Bronchial epithelial cell (primary cell): ENCODE data around the gene WDFY3. TPM values are rescaled to one million over a fixed set of nuclear protein-coding genes. Genes with fewer than 3 reads are reported as not detected.
"Not testable (repeated sequence)": the region's sequence is repeated elsewhere in the genome, so short reads cannot be mapped to it uniquely, and the experiment has no call there.

ENCODE experiments used
- DNase-seq: peaks from one replicate; pipeline ENCODE4 v3.0.0-alpha.2; 2010; ENCODE audit warnings: low read depth
- FAIRE-seq: peaks from 2 replicates; lab custom pipeline; 2011; peaks lifted over from hg19 to GRCh38; lab: Jason Lieb, UNC
- H3K27me3 ChIP-seq: 2 replicates; pipeline ENCODE4 v1.5.1; 2011; ENCODE audit warnings: low read length; ENCODE audit not compliant: control insufficient read depth, insufficient read depth
- H3K36me3 ChIP-seq: 2 replicates; pipeline ENCODE4 v1.5.1; 2011; ENCODE audit warnings: low read length; ENCODE audit not compliant: control insufficient read depth, insufficient read depth
- H3K4me3 ChIP-seq: 2 replicates; pipeline ENCODE4 v1.5.1; 2011; ENCODE audit warnings: mild to moderate bottlenecking, low read depth, low read length, control low read depth
- total RNA-seq: library from RNA; depleted of rRNA; stranded (reverse); fragments of >200 nt; gene quantifications from 2 replicates; pipeline ENCODE4 v1.2.1, GENCODE V29; 2014
- TF ChIP-seq, protein P1 (sequence below): IDR thresholded peaks from 2 replicates; pipeline ENCODE4 v1.5.1; 2011; ENCODE audit warnings: mild to moderate bottlenecking, moderate library complexity, low read length, control low read depth, inconsistent platforms; ENCODE audit not compliant: insufficient read depth, severe bottlenecking

WDFY3 gene
- total RNA-seq, 1 donor from 2014 or later, result 33.2 TPM

DNA sequence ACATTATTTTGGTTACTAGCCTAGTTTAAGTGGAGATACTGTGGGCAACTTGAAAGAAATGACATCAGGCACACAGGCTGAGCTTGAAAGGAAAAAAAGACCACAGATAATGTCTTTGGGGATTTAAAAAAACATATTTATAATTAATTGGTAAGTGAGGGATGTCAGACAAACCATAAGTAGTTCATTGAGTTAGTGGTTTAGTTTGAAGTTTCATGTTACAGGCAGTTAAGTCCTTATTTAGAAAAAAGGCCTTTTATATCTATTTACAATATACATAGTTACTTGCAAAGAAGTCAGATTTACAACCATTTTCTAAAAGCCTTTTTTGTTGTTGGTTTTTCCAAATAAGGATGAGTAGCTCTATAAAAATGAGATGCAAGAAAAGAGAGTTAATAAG is 294.3 kb downstream of the WDFY3 start:
- TF ChIP-seq, protein P1, sequence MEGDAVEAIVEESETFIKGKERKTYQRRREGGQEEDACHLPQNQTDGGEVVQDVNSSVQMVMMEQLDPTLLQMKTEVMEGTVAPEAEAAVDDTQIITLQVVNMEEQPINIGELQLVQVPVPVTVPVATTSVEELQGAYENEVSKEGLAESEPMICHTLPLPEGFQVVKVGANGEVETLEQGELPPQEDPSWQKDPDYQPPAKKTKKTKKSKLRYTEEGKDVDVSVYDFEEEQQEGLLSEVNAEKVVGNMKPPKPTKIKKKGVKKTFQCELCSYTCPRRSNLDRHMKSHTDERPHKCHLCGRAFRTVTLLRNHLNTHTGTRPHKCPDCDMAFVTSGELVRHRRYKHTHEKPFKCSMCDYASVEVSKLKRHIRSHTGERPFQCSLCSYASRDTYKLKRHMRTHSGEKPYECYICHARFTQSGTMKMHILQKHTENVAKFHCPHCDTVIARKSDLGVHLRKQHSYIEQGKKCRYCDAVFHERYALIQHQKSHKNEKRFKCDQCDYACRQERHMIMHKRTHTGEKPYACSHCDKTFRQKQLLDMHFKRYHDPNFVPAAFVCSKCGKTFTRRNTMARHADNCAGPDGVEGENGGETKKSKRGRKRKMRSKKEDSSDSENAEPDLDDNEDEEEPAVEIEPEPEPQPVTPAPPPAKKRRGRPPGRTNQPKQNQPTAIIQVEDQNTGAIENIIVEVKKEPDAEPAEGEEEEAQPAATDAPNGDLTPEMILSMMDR, result no peak
- FAIRE-seq (no peak), DNase-seq (no peak)
- Histone ChIP-seq H3K36me3 (peaks cover 8% of the 10 kb centered on the region), H3K4me3 (no peak overlapping the region), H3K27me3 (no peaks in the 10 kb centered on the region)

- H3K36me3 ChIP-seq, result peaks cover 5% of the 10 kb centered on the region
- no peak for FAIRE-seq
- TF ChIP-seq, protein P1, result no peak
Observed at GRCh38 chr4:84669201-84669600, 297.3 kb downstream of the WDFY3 start.

DNA sequence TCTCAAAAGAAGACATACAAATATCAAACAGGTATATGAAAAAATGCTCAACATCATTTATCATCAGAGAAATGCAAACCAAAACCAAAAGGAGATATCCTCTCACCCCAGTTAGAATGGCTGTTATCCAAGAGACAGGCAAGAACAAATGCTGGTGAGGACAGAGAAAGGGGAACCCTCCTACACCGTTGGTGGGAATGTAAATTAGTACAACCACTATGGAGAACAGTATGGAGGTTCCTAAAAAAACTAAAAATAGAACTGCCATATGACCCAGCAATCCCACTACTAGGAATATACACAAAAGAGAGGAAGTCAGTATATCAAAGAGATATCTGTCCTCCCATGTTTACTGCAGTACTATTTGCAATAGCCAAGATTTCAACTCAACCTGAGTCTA is 300.1 kb downstream of the WDFY3 start:
- DNase-seq (no peak), FAIRE-seq (no peak)
- Histone ChIP-seq H3K36me3 (peaks cover 2% of the 10 kb centered on the region), H3K4me3 (no peak overlapping the region), H3K27me3 (no peaks in the 10 kb centered on the region)
- TF ChIP-seq, protein P1, result no peak

More at GRCh38 chr4:84669201-84669600, 297.3 kb downstream of the WDFY3 start:
- Histone ChIP-seq H3K4me3 (no peak overlapping the region), H3K27me3 (no peaks in the 10 kb centered on the region)
- no peak for DNase-seq

DNA sequence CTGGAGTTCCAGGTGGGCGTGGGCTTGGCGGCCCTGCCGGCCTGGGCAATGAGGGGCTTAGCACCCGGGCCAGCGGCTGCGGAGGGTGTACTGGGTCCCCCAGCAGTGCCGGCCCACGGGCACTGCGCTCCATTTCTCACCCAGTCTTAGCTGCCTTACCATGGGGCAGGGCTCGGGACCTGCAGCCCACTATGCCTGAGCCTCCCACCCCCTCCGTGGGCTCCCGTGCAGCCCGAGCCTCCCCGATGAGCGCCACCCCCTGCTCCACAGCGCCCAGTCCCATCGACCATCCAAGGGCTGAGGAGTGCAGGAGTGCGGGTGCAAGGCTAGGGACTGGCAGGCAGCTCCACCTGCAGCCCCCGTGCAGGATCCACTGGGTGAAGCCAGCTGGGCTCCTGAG is 301.7 kb downstream of the WDFY3 start:
- H3K36me3 ChIP-seq, H3K4me3 ChIP-seq, H3K27me3 ChIP-seq, FAIRE-seq, DNase-seq: not testable (repeated sequence)

DNA sequence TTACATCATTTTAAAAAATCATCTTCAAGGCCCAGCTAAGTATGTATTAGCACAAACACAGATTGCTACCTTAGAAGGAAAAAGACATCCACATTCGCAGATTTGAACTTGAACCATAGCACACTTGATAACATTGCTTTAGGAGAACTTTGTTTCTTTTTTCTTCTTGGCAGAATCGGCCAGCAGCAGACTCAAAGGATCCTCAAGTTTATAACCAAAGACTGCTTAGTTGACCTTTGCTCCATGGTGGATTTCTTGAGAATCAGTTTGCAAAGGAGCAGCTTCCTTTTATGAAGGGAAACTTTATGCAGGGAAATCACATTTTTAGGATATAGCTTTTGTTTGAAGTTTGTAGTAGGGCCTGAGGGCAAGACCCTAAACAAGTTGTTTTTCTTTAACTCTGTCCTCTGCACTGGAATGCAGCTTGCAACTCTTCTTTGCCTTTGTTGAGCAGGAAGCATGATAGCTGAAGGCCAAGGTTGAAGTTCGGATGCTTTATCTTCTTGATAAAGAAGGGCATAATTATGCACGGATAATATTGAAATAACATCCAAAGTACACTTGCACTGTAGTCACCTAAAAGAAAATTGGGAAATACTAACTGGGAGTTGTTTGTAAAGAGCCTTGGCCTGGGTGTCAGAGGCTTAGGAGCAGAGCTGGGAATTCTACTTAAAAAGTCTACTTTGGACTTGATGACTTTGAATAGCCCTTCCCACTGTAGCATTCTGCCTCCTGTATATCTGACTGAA is 305.1 kb downstream of the WDFY3 start:
- FAIRE-seq, result no peak
- H3K4me3 ChIP-seq, result no peak overlapping the region
- H3K36me3 ChIP-seq, result no peaks in the 10 kb centered on the region
- TF ChIP-seq, protein P1, result no peak
- DNase-seq, result no peak
- no peaks in the 10 kb centered on the region for H3K27me3 ChIP-seq

DNA sequence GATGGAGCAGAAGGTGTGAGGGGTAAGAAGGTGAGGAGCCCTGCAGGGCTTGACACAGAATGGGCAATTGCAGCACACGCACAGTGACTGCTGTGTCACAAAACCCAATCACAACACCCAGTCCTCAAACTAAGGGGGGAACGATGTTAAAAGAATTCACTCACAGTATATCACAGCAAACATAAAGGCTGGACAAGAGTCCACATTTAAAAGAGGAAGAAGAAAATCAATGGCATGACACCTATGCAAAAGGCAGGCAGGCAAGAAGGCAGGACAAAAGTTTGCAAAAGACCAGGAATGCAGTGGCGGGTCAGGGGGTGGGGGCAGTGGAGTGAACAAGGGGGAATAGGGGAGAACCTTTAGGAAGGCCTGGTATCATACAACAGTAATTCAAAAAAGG is 305.9 kb downstream of the WDFY3 start:
- FAIRE-seq (no peak), DNase-seq (no peak)
- H3K4me3 ChIP-seq, result no peak overlapping the region
- TF ChIP-seq, protein P1, result no peak
- no peaks in the 10 kb centered on the region for H3K36me3 ChIP-seq
- H3K27me3 ChIP-seq, result no peaks in the 10 kb centered on the region
